A549 (cell line): ENCODE measurements around the gene RIIAD1. TPM values are rescaled to one million over a fixed set of nuclear protein-coding genes. Genes with fewer than 3 reads are reported as not detected.
A peak's percentile ranks its signal among the peaks of the same experiment; 100 is the strongest.

Experiments
- ATAC-seq, 2 experiments: fragments of 200-7000 bp in 1 of 2; fragments of >200 bp in 1 of 2; cut with Nextera tagmentation in 1 of 2; cut with Tn5 transposase in 1 of 2; 3 replicates each; pipeline versions ENCODE4 v1.8.0 to v1.9.1; 2018 to 2020; ENCODE audit warnings: mild to moderate bottlenecking in 1 of 2, moderate library complexity in 1 of 2
- CTCF ChIA-PET: fragments of 300-600 bp; sonication (Branson Sonifier 250); formaldehyde crosslinking; extraction: SDS; loops from one replicate; lab custom pipeline; 2021; ENCODE audit warnings: antibody characterized with exemption, inconsistent platforms; lab: Yijun Ruan, JAX
- POLR2A ChIA-PET: fragments of 350-600 bp; formaldehyde crosslinking; extraction: SDS; loops from one replicate; lab custom pipeline; 2021; ENCODE audit warnings: antibody characterized with exemption, inconsistent platforms; lab: Yijun Ruan, JAX
- DNase-seq, 2 experiments: peaks; one replicate each; pipeline versions ENCODE4 v3.0.0 to v3.0.0-alpha.2; 2011 to 2016; ENCODE audit warnings: low read depth in 1 of 2, low spot score in 1 of 2
- FAIRE-seq: peaks from 2 replicates; lab custom pipeline; 2011; peaks lifted over from hg19 to GRCh38; lab: Jason Lieb, UNC
- H3K27ac ChIP-seq, 2 experiments: fragments of >200 bp; sonication (Bioruptor Twin); formaldehyde crosslinking; 3 replicates each; pipeline ENCODE4 v1.5.1; 2016 to 2017
- H3K4me1 ChIP-seq: fragments of >200 bp; sonication (Bioruptor Twin); formaldehyde crosslinking; 3 replicates; pipeline ENCODE4 v1.6.1; 2016
- H3K4me2 ChIP-seq: fragments of >200 bp; sonication (Bioruptor Twin); formaldehyde crosslinking; 3 replicates; pipeline ENCODE4 v1.6.1; 2016
- H3K4me3 ChIP-seq: fragments of >200 bp; sonication (Bioruptor Twin); formaldehyde crosslinking; 3 replicates; pipeline ENCODE4 v1.5.1; 2016
- H3K9me3 ChIP-seq: fragments of >200 bp; sonication (Bioruptor Twin); formaldehyde crosslinking; 3 replicates; pipeline ENCODE4 v1.6.1; 2016
- BCL3 ChIP-seq: fragments of >200 bp; sonication (Bioruptor Twin); formaldehyde crosslinking; IDR thresholded peaks from 3 replicates; pipeline ENCODE4 v1.6.1; 2016
- CBX2 ChIP-seq: fragments of 200-600 bp; sonication (generic); IDR thresholded peaks from 2 replicates; pipeline ENCODE4 v1.6.1; 2016; ENCODE audit warnings: low read depth, mild to moderate bottlenecking, borderline replicate concordance
- CHD4 ChIP-seq: fragments of 200-600 bp; sonication (generic); IDR thresholded peaks from 2 replicates; pipeline ENCODE4 v1.6.1; 2016; ENCODE audit warnings: antibody characterized with exemption, mild to moderate bottlenecking, borderline replicate concordance
- E2F6 ChIP-seq: IDR thresholded peaks from 2 replicates; pipeline ENCODE4 v1.6.1; 2012; ENCODE audit warnings: low read depth, borderline replicate concordance
- FOSB ChIP-seq: fragments of 250-450 bp; sonication (Bioruptor Pico); IDR thresholded peaks from 2 replicates; pipeline ENCODE4 v1.5.0; 2020; ENCODE audit warnings: mild to moderate bottlenecking, moderate library complexity
- HEYL ChIP-seq: fragments of 250-450 bp; sonication (Bioruptor Pico); IDR thresholded peaks from 2 replicates; pipeline ENCODE4 v1.8.0; 2021; ENCODE audit warnings: mild to moderate bottlenecking, moderate library complexity
- KDM5A ChIP-seq: fragments of 200-600 bp; sonication (generic); IDR thresholded peaks from 2 replicates; pipeline ENCODE4 v1.6.1; 2016; ENCODE audit warnings: antibody characterized with exemption, mild to moderate bottlenecking
- MAFK ChIP-seq: fragments of 450-650 bp; IDR thresholded peaks from 2 replicates; pipeline ENCODE4 v1.6.1; 2014; ENCODE audit not compliant: partially characterized antibody
- MAZ ChIP-seq: fragments of 150-350 bp; IDR thresholded peaks from 2 replicates; pipeline ENCODE4 v1.6.1; 2014; ENCODE audit warnings: antibody characterized with exemption, low read depth, low read length, borderline replicate concordance
- MYC ChIP-seq: IDR thresholded peaks from 2 replicates; pipeline ENCODE4 v1.6.1; 2012; ENCODE audit warnings: mild to moderate bottlenecking, inconsistent platforms, low read length, improper control_type of control experiment, borderline replicate concordance
- POLR2AphosphoS2 ChIP-seq: conservative IDR thresholded peaks from 2 replicates; pipeline ENCODE4 v1.6.1; 2012; ENCODE audit warnings: low read length, improper control_type of control experiment, inconsistent platforms
- RAD21 ChIP-seq, 2 experiments: fragments of >200 bp in 1 of 2; sonication (Bioruptor Twin) in 1 of 2; formaldehyde crosslinking in 1 of 2; IDR thresholded peaks in 1 of 2; conservative IDR thresholded peaks in 1 of 2; 2 replicates in 1 of 2; 3 replicates in 1 of 2; pipeline ENCODE4 v1.6.1; 2012 to 2018; ENCODE audit warnings: inconsistent platforms in 1 of 2
- RARB ChIP-seq: fragments of 250-450 bp; sonication (Bioruptor Pico); IDR thresholded peaks from 2 replicates; pipeline ENCODE4 v1.8.0; 2021; ENCODE audit warnings: mild to moderate bottlenecking, moderate library complexity
- REST ChIP-seq: fragments of 200-600 bp; sonication (generic); IDR thresholded peaks from 2 replicates; pipeline ENCODE4 v1.6.1; 2016; ENCODE audit warnings: antibody characterized with exemption, mild to moderate bottlenecking, moderate library complexity
- RFX5 ChIP-seq: fragments of 450-650 bp; IDR thresholded peaks from 2 replicates; pipeline ENCODE4 v1.7.1; 2014; ENCODE audit warnings: antibody characterized with exemption, mild to moderate bottlenecking, moderate library complexity
- ZFP36 ChIP-seq: fragments of 450-650 bp; IDR thresholded peaks from 2 replicates; pipeline ENCODE4 v1.6.1; 2014; ENCODE audit warnings: borderline replicate concordance; ENCODE audit not compliant: partially characterized antibody
- ZNF302 ChIP-seq: fragments of 250-450 bp; sonication (Bioruptor Pico); IDR thresholded peaks from 2 replicates; pipeline ENCODE4 v1.9.0; 2021; ENCODE audit warnings: inconsistent platforms, mild to moderate bottlenecking, moderate library complexity
- ZSCAN20 ChIP-seq: fragments of 250-450 bp; sonication (Bioruptor Pico); IDR thresholded peaks from 2 replicates; pipeline ENCODE4 v1.8.0; 2022; ENCODE audit warnings: mild to moderate bottlenecking, moderate library complexity
- WGBS: methylation state at CpG from one replicate; pipeline ENCODE4 v1.1.6; 2017; ENCODE audit errors: missing lambda C conversion rate; 5-methylcytosine and 5-hydroxymethylcytosine counted together
- polyA plus RNA-seq, 4 experiments: library from polyadenylated mRNA; depleted of rRNA in 3 of 4; stranded (reverse); fragments of >200 nt; fragmentation: RNase III in 1 of 4; extraction: RNeasy Plus Mini Kit Qiagen cat#74134 plus additional on column Dnase treatment in 1 of 4; gene quantifications; 2 replicates in 3 of 4; 3 replicates in 1 of 4; pipeline ENCODE4 v1.2.3, GENCODE V29; 2011 to 2017
- TF ChIP-seq, protein P1 (sequence below): fragments of 250-450 bp; sonication (Bioruptor Pico); IDR thresholded peaks from 2 replicates; pipeline ENCODE4 v1.5.0; 2020; ENCODE audit warnings: low read depth, mild to moderate bottlenecking, moderate library complexity

RIIAD1 gene
- polyA plus RNA-seq, 2 of the 4 experiments (the other 2 are of a cell fraction), result not detected

DNA sequence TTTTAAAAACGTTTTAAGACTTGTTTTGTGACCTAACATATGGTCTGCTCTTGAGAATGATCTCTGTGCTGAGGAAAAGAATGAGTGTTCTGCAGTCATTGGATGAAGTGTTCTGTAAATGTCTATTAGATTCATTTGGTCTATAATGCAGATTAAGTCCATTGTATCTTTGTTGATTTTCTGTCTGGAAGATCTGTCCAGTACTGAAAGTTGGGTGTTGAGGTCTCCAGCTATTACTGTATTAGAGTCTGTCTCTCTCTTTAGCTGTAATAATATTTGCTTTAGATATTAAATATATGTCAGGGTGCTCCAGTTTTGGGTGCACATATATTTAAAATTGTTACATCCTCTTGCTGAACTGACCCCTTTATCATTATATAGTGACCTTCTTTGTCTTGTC, 47.9 kb upstream of the RIIAD1 start:
- POLR2A ChIA-PET, result no interaction called here
- FAIRE-seq, result no peak

GRCh38 chr1:151680391-151680790, 40.9 kb upstream of the RIIAD1 start:
- WGBS, result 35% methylated on average over 4 of the region's 4 CpGs
- H3K27ac ChIP-seq, result peak overlapping the region; percentile 65 to 80
- POLR2A ChIA-PET, result interaction anchor here (0.6 to 1.5 kb wide), 4 partner anchors 13 to 141 kb away, joined by 3 to 5 read pairs (median 3); partner anchors contain the start of gene TUFT1
- TF ChIP-seq RFX5, result no peak
- no peak for TF ChIP-seq CHD4
- TF ChIP-seq HEYL (CRISPR knock-in tag), result no peak
- TF ChIP-seq, protein P1, sequence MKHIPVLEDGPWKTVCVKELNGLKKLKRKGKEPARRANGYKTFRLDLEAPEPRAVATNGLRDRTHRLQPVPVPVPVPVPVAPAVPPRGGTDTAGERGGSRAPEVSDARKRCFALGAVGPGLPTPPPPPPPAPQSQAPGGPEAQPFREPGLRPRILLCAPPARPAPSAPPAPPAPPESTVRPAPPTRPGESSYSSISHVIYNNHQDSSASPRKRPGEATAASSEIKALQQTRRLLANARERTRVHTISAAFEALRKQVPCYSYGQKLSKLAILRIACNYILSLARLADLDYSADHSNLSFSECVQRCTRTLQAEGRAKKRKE (CRISPR knock-in tag), result no peak
- no peak for TF ChIP-seq REST
- TF ChIP-seq POLR2AphosphoS2, result no peak
- TF ChIP-seq MAFK, result no peak
- no peak for TF ChIP-seq ZNF302 (CRISPR knock-in tag)
- no peak for TF ChIP-seq RAD21 (conservative IDR thresholded peaks at IDR 0.05 in 1 of 2, IDR thresholded peaks at IDR 0.05 in 1 of 2)
- TF ChIP-seq BCL3, result no peak
- no peak for TF ChIP-seq E2F6
- TF ChIP-seq KDM5A, result no peak
- TF ChIP-seq ZSCAN20 (CRISPR knock-in tag), result no peak
- no peak for TF ChIP-seq FOSB (CRISPR knock-in tag)
- TF ChIP-seq MAZ, result no peak

More for the DNA sequence above, 47.9 kb upstream of the RIIAD1 start:
- no peaks in the 10 kb centered on the region for H3K9me3 ChIP-seq
- 23% methylated on average over 1 of the region's 1 CpG for WGBS
- no peak overlapping the region for H3K4me2 ChIP-seq
- DNase-seq, result no peak
- H3K27ac ChIP-seq, result no peak overlapping the region
- no peak for TF ChIP-seq RARB
- peak; percentile 41; the same call in 1 of the 2 replicates for TF ChIP-seq REST
- TF ChIP-seq MYC, result no peak
- no peak for TF ChIP-seq CBX2
- TF ChIP-seq E2F6, result no peak
- TF ChIP-seq ZFP36, result no peak
- no peak for TF ChIP-seq RAD21 (conservative IDR thresholded peaks at IDR 0.05 in 1 of 2, IDR thresholded peaks at IDR 0.05 in 1 of 2)
- CTCF ChIA-PET, result interaction anchor here (1.7 kb wide), 1 partner anchor 80 kb away, joined by 4 read pairs; no protein-coding TSS in a partner anchor
- no peaks in the 10 kb centered on the region for H3K4me1 ChIP-seq
- ATAC-seq, result no peak
- no peak overlapping the region for H3K4me3 ChIP-seq

More at GRCh38 chr1:151680391-151680790, 40.9 kb upstream of the RIIAD1 start:
- Histone ChIP-seq H3K4me2 (peak overlapping the region; percentile 70), H3K4me3 (no peak overlapping the region), H3K4me1 (peaks cover 29% of the 10 kb centered on the region), H3K9me3 (no peaks in the 10 kb centered on the region)
- DNase-seq (peak; percentile 26 to 33), FAIRE-seq (peak; percentile 36), ATAC-seq (peak; percentile 66 to 80; a peak in 5 of 6 replicates)
- CTCF ChIA-PET, result interaction anchor here (0.8 to 3.3 kb wide), 5 partner anchors 55 to 170 kb away, joined by 3 to 9 read pairs (median 5); partner anchors contain the start of gene CGN
